CD4-positive, alpha-beta memory T cell (primary cell): ENCODE data around the gene FBXL16. TPM values are rescaled to one million over a fixed set of nuclear protein-coding genes. Genes with fewer than 3 reads are reported as not detected.
"Not testable (repeated sequence)": the region's sequence is repeated elsewhere in the genome, so short reads cannot be mapped to it uniquely, and the experiment has no call there.

Experiments used
- CTCF ChIA-PET: fragments of 350-600 bp; sonication (Branson Sonifier 250); formaldehyde crosslinking; loops from one replicate; lab custom pipeline; 2021; ENCODE audit warnings: inconsistent platforms; ENCODE audit not compliant: partially characterized antibody; lab: Charles Lee
- POLR2A ChIA-PET: fragments of 350-600 bp; sonication (Branson Sonifier 250); formaldehyde crosslinking; loops from one replicate; lab custom pipeline; 2021; ENCODE audit not compliant: partially characterized antibody; lab: Charles Lee
- DNase-seq, 5 donors: peaks; one replicate each; pipeline versions ENCODE4 v3.0.0 to v3.0.0-alpha.2; 2020 to 2022; ENCODE audit warnings: mixed read lengths in 1 of 5
- H3K27ac ChIP-seq: one replicate; pipeline ENCODE4 v1.7.0; 2013; ENCODE audit warnings: low read depth, low read length
- H3K27me3 ChIP-seq: 2 replicates; pipeline ENCODE4 v1.7.0; 2013; ENCODE audit warnings: mild to moderate bottlenecking, low read length, moderate library complexity; ENCODE audit not compliant: insufficient read depth
- H3K36me3 ChIP-seq: 2 replicates; pipeline ENCODE4 v1.7.0; 2013; ENCODE audit warnings: mild to moderate bottlenecking, low read length, moderate library complexity; ENCODE audit not compliant: insufficient read depth
- H3K4me1 ChIP-seq: 2 replicates; pipeline ENCODE4 v1.7.0; 2013; ENCODE audit warnings: mild to moderate bottlenecking, low read length, moderate library complexity; ENCODE audit not compliant: insufficient read depth
- H3K4me3 ChIP-seq, 2 donors: one replicate each; pipeline ENCODE4 v1.7.0; 2013; ENCODE audit warnings: low read length in 2 of 2, mild to moderate bottlenecking in 1 of 2
- H3K9me3 ChIP-seq, 2 donors: one replicate each; pipeline ENCODE4 v1.7.0; 2013; ENCODE audit warnings: low read length in 2 of 2, control low read depth in 1 of 2; ENCODE audit not compliant: control insufficient read depth in 1 of 2
- H3K27ac Mint-ChIP-seq, 7 donors: one replicate each; pipeline ENCODE4 v1.8.0; 2020 to 2021; ENCODE audit warnings: mixed read lengths in 7 of 7, mild to moderate bottlenecking in 6 of 7, inconsistent platforms in 3 of 7, moderate library complexity in 3 of 7
- H3K27me3 Mint-ChIP-seq, 2 donors: one replicate each; pipeline ENCODE4 v1.8.0; 2020 to 2021; ENCODE audit warnings: mixed read lengths in 2 of 2
- H3K36me3 Mint-ChIP-seq, 2 donors: one replicate each; pipeline ENCODE4 v1.8.0; 2020 to 2021; ENCODE audit warnings: mixed read lengths in 2 of 2, inconsistent platforms in 1 of 2, mild to moderate bottlenecking in 1 of 2
- H3K4me1 Mint-ChIP-seq, 4 donors: one replicate each; pipeline ENCODE4 v1.8.0; 2020 to 2021; ENCODE audit warnings: mixed read lengths in 4 of 4, mild to moderate bottlenecking in 1 of 4
- H3K4me3 Mint-ChIP-seq, 8 donors: one replicate each; pipeline ENCODE4 v1.8.0; 2020 to 2021; ENCODE audit warnings: mixed read lengths in 8 of 8, mild to moderate bottlenecking in 7 of 8, moderate library complexity in 6 of 8, inconsistent platforms in 3 of 8
- H3K9me3 Mint-ChIP-seq, 8 donors: one replicate each; pipeline ENCODE4 v1.8.0; 2020 to 2021; ENCODE audit warnings: mixed read lengths in 8 of 8, mild to moderate bottlenecking in 5 of 8, inconsistent platforms in 3 of 8, moderate library complexity in 1 of 8
- intact Hi-C: fragments of 100-400 bp; cut with micrococcal nuclease; formaldehyde crosslinking; loops from one replicate; pipeline ENCODE4 v1.15.1; 2023
- polyA plus RNA-seq, 2 donors: library from polyadenylated mRNA; unstranded; fragments of 300-500 nt; fragmentation: Illumina TruSeq; gene quantifications; one replicate each; pipeline ENCODE4 v1.2.3, GENCODE V29; 2021
- total RNA-seq, 2 experiments: library from RNA; stranded (reverse); gene quantifications; one replicate each; pipeline ENCODE4 v1.2.3, GENCODE V29; 2021

FBXL16 gene
- total and polyA plus RNA-seq, 4 experiments from 2014 or later = 9.3 to 59.5 (median 48.5) TPM

DNA sequence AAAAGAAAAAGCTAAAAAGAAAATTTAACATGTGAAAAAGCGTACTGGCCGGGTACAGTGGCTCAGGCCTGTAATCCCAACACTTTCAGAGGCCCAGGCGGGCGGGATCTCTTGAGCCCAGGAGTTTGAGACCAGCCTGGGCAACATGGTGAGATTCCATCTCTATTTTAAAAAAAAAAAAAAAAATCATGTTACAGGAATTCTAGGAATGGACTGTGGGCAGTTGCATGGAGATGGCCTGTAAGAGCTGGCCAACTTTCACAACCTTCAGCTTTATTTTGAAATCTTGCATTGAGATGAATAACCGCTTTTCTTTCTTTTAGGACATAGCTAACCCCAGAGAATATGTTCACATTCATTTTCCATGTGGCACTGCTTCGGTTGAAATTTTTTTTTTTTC lies 43.4 kb upstream of the FBXL16 start:
- H3K4me3 Mint-ChIP-seq = no peak overlapping the region
- H3K9me3 Mint-ChIP-seq = peaks cover 0 to 3% (median 0%) of the 10 kb centered on the region in 8 donors
- H3K36me3 Mint-ChIP-seq = no peaks in the 10 kb centered on the region
- H3K36me3 ChIP-seq = no peaks in the 10 kb centered on the region
- no peaks in the 10 kb centered on the region for H3K4me1 Mint-ChIP-seq
- intact Hi-C loops = no loop called here
- CTCF ChIA-PET = interaction anchor here (1.0 kb wide), 1 partner anchor 36 kb away, joined by 3 read pairs; no protein-coding TSS in a partner anchor
- H3K27ac ChIP-seq = no peak overlapping the region
- H3K4me1 ChIP-seq = no peaks in the 10 kb centered on the region
- H3K27me3 Mint-ChIP-seq = peaks cover 0 to under 1% of the 10 kb centered on the region in 2 donors
- H3K27me3 ChIP-seq = no peaks in the 10 kb centered on the region
- H3K27ac Mint-ChIP-seq = no peak overlapping the region
- POLR2A ChIA-PET = no interaction called here
- no peak for DNase-seq
- no peaks in the 10 kb centered on the region for H3K9me3 ChIP-seq
- H3K4me3 ChIP-seq = no peak overlapping the region

DNA sequence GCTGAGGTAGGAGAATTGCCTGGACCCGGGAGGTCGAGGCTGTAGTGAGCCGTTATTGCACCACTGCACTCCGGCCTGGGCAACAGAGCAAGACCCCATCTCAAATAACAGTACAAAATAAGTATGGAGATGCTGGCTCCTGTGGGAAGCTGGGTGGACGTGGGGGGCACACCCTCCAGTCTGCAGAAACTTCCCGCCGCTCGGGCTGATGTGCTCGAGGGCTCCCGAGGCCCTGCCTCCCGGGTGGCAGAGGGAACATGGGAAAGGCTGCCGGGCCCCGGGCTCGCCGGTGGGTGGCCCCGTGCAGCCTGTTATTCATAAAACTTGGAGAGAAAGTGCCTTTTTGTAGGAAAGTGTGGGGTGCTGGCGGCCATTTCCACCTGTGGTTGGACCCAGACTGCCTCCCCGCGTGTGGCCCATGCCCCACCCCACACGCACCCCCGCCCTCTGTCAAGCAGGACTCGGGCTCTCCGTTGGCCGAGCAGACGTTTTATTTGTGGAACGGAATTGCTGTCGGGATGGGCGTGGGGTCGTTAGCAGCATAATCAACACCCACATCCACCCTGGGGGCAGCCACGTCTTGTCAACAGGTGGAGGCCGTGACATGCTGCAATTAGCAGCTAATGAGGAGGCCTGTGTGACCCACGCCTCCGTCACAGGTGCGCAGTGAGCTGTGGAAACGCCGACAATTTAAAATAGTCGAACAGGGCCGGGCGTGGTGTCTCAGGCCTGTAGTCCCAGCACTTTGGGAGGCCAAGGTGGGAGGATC lies 42.6 kb upstream of the FBXL16 start:
- peaks cover 0 to 3% (median 0%) of the 10 kb centered on the region in 8 donors for H3K9me3 Mint-ChIP-seq
- no peak overlapping the region for H3K4me3 Mint-ChIP-seq
- ChIA-PET POLR2A (interaction anchor here (0.6 kb wide), 1 partner anchor 1032 kb away, joined by 3 read pairs; no protein-coding TSS in a partner anchor), CTCF (no interaction called here)
- H3K36me3 Mint-ChIP-seq = no peaks in the 10 kb centered on the region
- Histone ChIP-seq H3K9me3 (no peaks in the 10 kb centered on the region), H3K4me1 (no peaks in the 10 kb centered on the region), H3K27ac (no peak overlapping the region), H3K27me3 (no peaks in the 10 kb centered on the region), H3K36me3 (no peaks in the 10 kb centered on the region), H3K4me3 (no peak overlapping the region)
- H3K27me3 Mint-ChIP-seq = no peaks in the 10 kb centered on the region
- intact Hi-C loops = no loop called here
- H3K4me1 Mint-ChIP-seq = no peaks in the 10 kb centered on the region
- DNase-seq = no peak
- no peak overlapping the region for H3K27ac Mint-ChIP-seq

DNA sequence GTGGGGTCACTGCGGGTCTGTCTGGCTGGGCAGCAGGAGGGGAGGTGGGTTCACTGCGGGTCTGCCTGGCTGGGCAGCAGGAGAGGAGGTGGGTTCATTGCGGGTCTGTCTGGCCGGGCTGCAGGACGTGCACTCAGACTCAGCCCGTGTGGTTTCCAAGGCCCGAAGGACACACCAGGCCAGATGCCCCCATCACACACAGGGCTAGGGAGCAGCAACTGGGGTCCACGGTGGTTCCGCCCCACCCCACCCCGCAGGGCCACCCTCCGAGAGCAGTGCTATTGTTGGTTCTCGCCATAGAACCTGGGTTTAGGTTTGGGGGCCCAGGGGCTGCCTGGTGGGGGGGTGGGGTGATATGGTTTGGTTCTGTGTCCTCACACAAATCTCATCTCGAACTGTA lies 41.0 kb upstream of the FBXL16 start:
- Mint-ChIP-seq H3K4me1 (no peaks in the 10 kb centered on the region), H3K27ac (no peak overlapping the region), H3K36me3 (no peaks in the 10 kb centered on the region), H3K4me3 (no peak overlapping the region), H3K27me3 (no peaks in the 10 kb centered on the region), H3K9me3 (peaks cover 0 to 3% (median 0%) of the 10 kb centered on the region in 8 donors)
- no peak overlapping the region for H3K27ac ChIP-seq
- intact Hi-C loops = no loop called here
- no peaks in the 10 kb centered on the region for H3K4me1 ChIP-seq
- H3K27me3 ChIP-seq = no peaks in the 10 kb centered on the region
- no peaks in the 10 kb centered on the region for H3K9me3 ChIP-seq
- DNase-seq = no peak
- no peaks in the 10 kb centered on the region for H3K36me3 ChIP-seq
- POLR2A ChIA-PET = no interaction called here
- CTCF ChIA-PET = no interaction called here
- no peak overlapping the region for H3K4me3 ChIP-seq

DNA sequence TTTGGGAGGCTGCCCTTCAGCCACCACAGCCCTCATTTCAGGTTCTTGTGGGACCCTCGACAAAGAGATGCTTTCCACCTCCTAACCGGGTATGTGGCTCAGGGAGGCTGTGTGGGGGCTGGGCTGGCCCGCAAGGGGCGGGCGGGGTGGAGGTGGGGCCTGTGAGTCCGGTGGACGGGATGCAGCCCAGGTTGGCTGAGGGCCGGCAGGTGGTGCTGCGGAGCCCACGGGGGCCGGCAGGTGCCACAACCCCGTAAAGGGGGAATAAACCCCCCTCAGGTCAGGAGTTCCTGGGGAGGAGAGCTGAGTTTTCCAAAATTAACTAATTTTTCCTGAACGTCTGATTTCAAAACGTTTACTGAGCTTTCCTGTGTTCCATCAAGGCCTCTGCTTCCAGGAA lies 40.1 kb upstream of the FBXL16 start:
- no peaks in the 10 kb centered on the region for H3K4me1 Mint-ChIP-seq
- no peak for DNase-seq
- ChIA-PET CTCF (interaction anchor here (0.9 to 1.3 kb wide), 3 partner anchors 39 to 357 kb away, joined by 3 read pairs; no protein-coding TSS in a partner anchor), POLR2A (no interaction called here)
- Histone ChIP-seq H3K27ac (no peak overlapping the region), H3K4me1 (no peaks in the 10 kb centered on the region), H3K27me3 (no peaks in the 10 kb centered on the region), H3K4me3 (no peak overlapping the region), H3K36me3 (no peaks in the 10 kb centered on the region), H3K9me3 (no peaks in the 10 kb centered on the region)
- H3K36me3 Mint-ChIP-seq = no peaks in the 10 kb centered on the region
- no peak overlapping the region for H3K27ac Mint-ChIP-seq
- intact Hi-C loops = no loop called here
- no peaks in the 10 kb centered on the region for H3K27me3 Mint-ChIP-seq
- no peak overlapping the region for H3K4me3 Mint-ChIP-seq
- H3K9me3 Mint-ChIP-seq = peaks cover 0 to 3% (median 0%) of the 10 kb centered on the region in 8 donors

DNA sequence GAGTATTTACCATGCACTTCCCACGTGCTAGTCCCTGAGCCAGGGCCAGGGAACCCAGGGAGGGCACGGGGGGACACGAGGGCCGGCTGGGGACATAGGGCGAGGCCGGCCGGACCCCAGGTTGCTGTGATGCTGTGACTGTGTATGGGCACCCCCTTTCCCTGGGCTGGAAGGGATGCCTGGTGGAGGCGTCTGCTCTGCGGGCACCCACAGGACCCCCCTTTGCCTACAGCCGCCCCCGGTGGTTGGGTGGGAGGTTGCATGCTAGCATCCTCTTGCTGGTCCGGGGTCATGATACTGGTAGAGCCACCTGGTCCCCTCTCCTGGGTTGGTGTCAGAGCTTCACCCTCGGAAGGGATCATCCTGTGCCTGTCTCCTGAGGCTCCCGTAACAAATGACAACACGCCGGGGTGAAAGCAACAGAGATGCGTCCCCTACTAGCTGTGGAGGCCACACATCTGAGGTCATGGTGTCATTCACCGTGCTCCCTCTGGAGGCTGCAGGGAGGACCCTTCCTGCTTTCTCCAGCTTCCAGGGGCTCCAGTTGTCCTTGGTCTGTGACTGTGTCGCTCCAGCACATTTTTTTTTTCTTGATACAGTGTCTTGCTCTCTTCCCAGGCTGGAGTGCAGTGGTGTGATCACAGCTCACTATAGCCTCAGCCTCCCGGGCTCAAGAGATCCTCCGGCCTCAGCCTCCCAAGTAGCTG lies 38.3 kb upstream of the FBXL16 start:
- H3K4me3 Mint-ChIP-seq = no peak overlapping the region

DNA sequence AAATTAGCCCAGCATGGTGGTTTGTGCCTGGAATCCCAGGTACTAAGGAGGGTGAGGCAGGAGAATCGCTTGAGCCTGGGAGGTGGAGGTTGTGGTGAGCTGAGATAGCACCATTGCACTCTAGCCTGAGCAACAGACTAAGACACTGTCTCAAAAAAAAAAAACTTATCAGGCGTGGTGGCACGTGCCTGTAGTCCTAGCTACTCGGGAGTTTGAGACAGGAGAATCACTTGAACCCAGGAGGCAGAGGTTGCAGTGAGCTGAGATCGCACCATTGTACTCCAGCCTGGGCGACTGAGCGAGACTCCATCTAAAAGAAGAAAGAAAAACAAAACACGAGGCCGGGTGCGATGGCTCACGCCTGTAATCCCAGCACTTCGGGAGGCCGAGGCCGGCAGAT lies 37.3 kb upstream of the FBXL16 start:
- H3K27me3 ChIP-seq, H3K27me3 Mint-ChIP-seq, DNase-seq, H3K9me3 Mint-ChIP-seq, H3K27ac ChIP-seq, H3K4me3 Mint-ChIP-seq, H3K27ac Mint-ChIP-seq, H3K36me3 Mint-ChIP-seq, H3K4me3 ChIP-seq, H3K9me3 ChIP-seq, intact Hi-C loops, H3K36me3 ChIP-seq: not testable (repeated sequence)
- POLR2A ChIA-PET = interaction anchor here (0.6 to 1.0 kb wide), 2 partner anchors 26 to 50 kb away, joined by 3 read pairs; no protein-coding TSS in a partner anchor
- CTCF ChIA-PET = interaction anchor here (0.6 to 4.3 kb wide), 3 partner anchors 22 to 31 kb away, joined by 3 to 27 read pairs (median 19); partner anchors contain the start of gene ANTKMT
- peaks cover 10% of the 10 kb centered on the region for H3K4me1 ChIP-seq
- peaks cover 0 to 11% (median 1%) of the 10 kb centered on the region in 4 donors for H3K4me1 Mint-ChIP-seq

More for the DNA sequence above, 38.3 kb upstream of the FBXL16 start:
- Histone ChIP-seq H3K27ac (no peak overlapping the region), H3K4me3 (no peak overlapping the region), H3K9me3 (no peaks in the 10 kb centered on the region), H3K27me3 (no peaks in the 10 kb centered on the region), H3K36me3 (no peaks in the 10 kb centered on the region), H3K4me1 (peaks cover 10% of the 10 kb centered on the region)
- Mint-ChIP-seq H3K36me3 (no peaks in the 10 kb centered on the region), H3K27ac (peak overlapping the region in 1 of 7 donors; percentile 21), H3K4me1 (peaks cover 0 to 11% (median 1%) of the 10 kb centered on the region in 4 donors), H3K9me3 (peaks cover 0 to 3% (median 0%) of the 10 kb centered on the region in 8 donors), H3K27me3 (no peaks in the 10 kb centered on the region)
- ChIA-PET CTCF (interaction anchor here (1.3 to 3.9 kb wide), 3 partner anchors 11 to 32 kb away, joined by 5 to 19 read pairs (median 5); no protein-coding TSS in a partner anchor), POLR2A (interaction anchor here (0.6 kb wide), 1 partner anchor 40 kb away, joined by 3 read pairs; no protein-coding TSS in a partner anchor)
- DNase-seq = no peak
- intact Hi-C loops = no loop called here
